Endothelial cell of umbilical vein (primary cell): ENCODE results near the gene TTL.

Experiments
- POLR2A ChIP-seq: IDR thresholded peaks from 2 replicates; pipeline ENCODE4 v1.6.1; 2012; ENCODE audit warnings: low read depth, mild to moderate bottlenecking, control low read depth, low read length
- TF ChIP-seq, protein P1 (sequence below), 2 donors: IDR thresholded peaks; 1 replicate in 1 of 2; 2 replicates in 1 of 2; pipeline ENCODE4 v1.5.1; 2011; ENCODE audit warnings: low read length in 2 of 2, mild to moderate bottlenecking in 2 of 2, moderate library complexity in 2 of 2, control low read depth in 1 of 2, inconsistent platforms in 1 of 2, low read depth in 1 of 2; ENCODE audit not compliant: insufficient read depth in 1 of 2; ENCODE audit errors: extremely low read depth in 1 of 2

DNA sequence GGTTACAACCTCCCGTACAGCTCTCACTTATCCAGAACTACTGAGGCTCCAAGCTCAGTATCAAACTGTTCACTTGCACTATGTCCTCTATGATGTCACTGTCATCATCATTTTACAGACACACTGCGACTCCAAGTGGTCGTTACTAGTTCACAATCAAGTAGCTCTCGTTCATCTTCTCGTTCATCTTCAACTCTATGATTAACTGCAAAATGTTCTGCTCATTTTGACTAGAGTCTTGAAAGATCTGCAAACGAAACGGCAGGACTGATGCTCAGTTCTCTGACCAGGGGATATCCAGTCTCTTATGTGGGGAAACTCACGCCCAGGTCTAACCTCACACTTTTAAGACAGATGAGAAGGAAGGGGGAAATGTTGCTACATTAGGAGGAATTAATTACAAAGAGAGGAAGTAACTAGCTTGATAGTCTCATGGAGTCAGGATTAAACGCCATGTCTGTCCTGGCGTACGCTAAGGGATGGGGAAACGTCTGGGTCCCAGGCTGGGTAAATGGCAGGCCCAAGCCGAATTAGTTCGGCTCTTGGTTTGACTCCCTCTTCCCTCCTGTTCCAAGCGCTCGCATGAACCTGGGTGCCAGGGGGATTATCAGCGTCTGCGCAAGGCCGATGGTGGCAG, 101.7 kb downstream of the TTL start:
- TF ChIP-seq, protein P1, sequence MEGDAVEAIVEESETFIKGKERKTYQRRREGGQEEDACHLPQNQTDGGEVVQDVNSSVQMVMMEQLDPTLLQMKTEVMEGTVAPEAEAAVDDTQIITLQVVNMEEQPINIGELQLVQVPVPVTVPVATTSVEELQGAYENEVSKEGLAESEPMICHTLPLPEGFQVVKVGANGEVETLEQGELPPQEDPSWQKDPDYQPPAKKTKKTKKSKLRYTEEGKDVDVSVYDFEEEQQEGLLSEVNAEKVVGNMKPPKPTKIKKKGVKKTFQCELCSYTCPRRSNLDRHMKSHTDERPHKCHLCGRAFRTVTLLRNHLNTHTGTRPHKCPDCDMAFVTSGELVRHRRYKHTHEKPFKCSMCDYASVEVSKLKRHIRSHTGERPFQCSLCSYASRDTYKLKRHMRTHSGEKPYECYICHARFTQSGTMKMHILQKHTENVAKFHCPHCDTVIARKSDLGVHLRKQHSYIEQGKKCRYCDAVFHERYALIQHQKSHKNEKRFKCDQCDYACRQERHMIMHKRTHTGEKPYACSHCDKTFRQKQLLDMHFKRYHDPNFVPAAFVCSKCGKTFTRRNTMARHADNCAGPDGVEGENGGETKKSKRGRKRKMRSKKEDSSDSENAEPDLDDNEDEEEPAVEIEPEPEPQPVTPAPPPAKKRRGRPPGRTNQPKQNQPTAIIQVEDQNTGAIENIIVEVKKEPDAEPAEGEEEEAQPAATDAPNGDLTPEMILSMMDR (IDR thresholded peaks at IDR 0.05; ENCODE audit: extremely low read depth in 1 of 2, insufficient read depth in 1 of 2, low read depth in 1 of 2, low read length in 2 of 2): no peak
- TF ChIP-seq POLR2A: no peak
